GM18870 (cell line): ENCODE results near the gene WASHC2C.
A peak's percentile ranks its signal among the peaks of the same experiment; 100 is the strongest.
"Not testable (repeated sequence)": the region's sequence is repeated elsewhere in the genome, so short reads cannot be mapped to it uniquely, and the experiment has no call there.

Source experiments
- ATAC-seq: cut with Tn5 transposase; IDR thresholded peaks from one replicate; pipeline ENCODE4 v1.9.1; 2021; ENCODE audit warnings: moderate library complexity; ENCODE audit not compliant: unreplicated experiment

Gene WASHC2C

GRCh38 chr10:45726703-45727420 lies at the start of gene WASHC2C:
TSS of gene WASHC2C (plus strand) at chr10:45727266. CDS start at chr10:45727318, 52 bp downstream.
- peak; percentile 87 for ATAC-seq

GRCh38 chr10:45678467-45678866 lies 48.6 kb upstream of the WASHC2C start:
- ATAC-seq = not testable (repeated sequence)

- peak; percentile 87 for ATAC-seq
Observed at GRCh38 chr10:45710200-45710796, 16.8 kb upstream of the WASHC2C start.

- not testable (repeated sequence) for ATAC-seq
Observed at GRCh38 chr10:45711223-45711622, 15.8 kb upstream of the WASHC2C start.

- not testable (repeated sequence) for ATAC-seq
Observed at GRCh38 chr10:45717053-45717452, 10.0 kb upstream of the WASHC2C start.

GRCh38 chr10:45717642-45718041 lies 9.4 kb upstream of the WASHC2C start:
- not testable (repeated sequence) for ATAC-seq

GRCh38 chr10:45721503-45721902 lies 5.6 kb upstream of the WASHC2C start:
- ATAC-seq = not testable (repeated sequence)

- not testable (repeated sequence) for ATAC-seq
Observed at GRCh38 chr10:45723851-45724250, 3.2 kb upstream of the WASHC2C start.

- peak; percentile 30 for ATAC-seq
Observed at GRCh38 chr10:45727421-45727965, 427 bp downstream of the WASHC2C start.

- ATAC-seq = not testable (repeated sequence)
Observed at GRCh38 chr10:45734449-45734848, 7.4 kb downstream of the WASHC2C start.

GRCh38 chr10:45734867-45735266 lies 7.8 kb downstream of the WASHC2C start:
- not testable (repeated sequence) for ATAC-seq

- ATAC-seq = not testable (repeated sequence)
Observed at GRCh38 chr10:45741559-45741958, 14.5 kb downstream of the WASHC2C start.

- ATAC-seq = not testable (repeated sequence)
Observed at GRCh38 chr10:45742014-45742413, 14.9 kb downstream of the WASHC2C start.

- ATAC-seq = not testable (repeated sequence)
Observed at GRCh38 chr10:45751141-45751540, 24.1 kb downstream of the WASHC2C start.

GRCh38 chr10:45752210-45752609 lies 25.1 kb downstream of the WASHC2C start:
- not testable (repeated sequence) for ATAC-seq

- not testable (repeated sequence) for ATAC-seq
Observed at GRCh38 chr10:45753979-45754495, 27.0 kb downstream of the WASHC2C start.

- ATAC-seq = not testable (repeated sequence)
Observed at GRCh38 chr10:45755083-45755482, 28.0 kb downstream of the WASHC2C start.

- not testable (repeated sequence) for ATAC-seq
Observed at GRCh38 chr10:45756065-45756464, 29.0 kb downstream of the WASHC2C start.

- not testable (repeated sequence) for ATAC-seq
Observed at GRCh38 chr10:45757661-45758396, 30.8 kb downstream of the WASHC2C start.

GRCh38 chr10:45761622-45762021 lies 34.6 kb downstream of the WASHC2C start:
- ATAC-seq = peak; percentile 65

- not testable (repeated sequence) for ATAC-seq
Observed at GRCh38 chr10:45763037-45763436, 36.0 kb downstream of the WASHC2C start.
